Common myeloid progenitor, CD34-positive (primary cell): ENCODE data around the gene EQTN.
A peak's percentile ranks its signal among the peaks of the same experiment; 100 is the strongest.

Experiments
- CTCF ChIA-PET: fragments of 350-600 bp; sonication (Branson Sonifier 250); formaldehyde crosslinking; loops from one replicate; lab custom pipeline; 2021; ENCODE audit warnings: antibody characterized with exemption; lab: Charles Lee
- POLR2A ChIA-PET: fragments of 350-600 bp; sonication (Branson Sonifier 250); formaldehyde crosslinking; loops from one replicate; lab custom pipeline; 2021; ENCODE audit warnings: antibody characterized with exemption; lab: Charles Lee
- DNase-seq, 3 donors: peaks; one replicate each; pipeline versions ENCODE4 v3.0.0 to v3.0.0-alpha.2; 2013
- H3K27ac ChIP-seq, 2 experiments: 1 replicate in 1 of 2; 2 replicates in 1 of 2; pipeline ENCODE4 v1.7.0; 2013; ENCODE audit warnings: inconsistent platforms in 2 of 2, low read length in 2 of 2, mild to moderate bottlenecking in 2 of 2, low read depth in 1 of 2, moderate library complexity in 1 of 2; ENCODE audit not compliant: severe bottlenecking in 2 of 2, insufficient read depth in 1 of 2, poor library complexity in 1 of 2
- H3K27me3 ChIP-seq, 5 experiments: replicated peaks in 2 of 5; 1 replicate in 3 of 5; 2 replicates in 2 of 5; pipeline versions ENCODE4 v1.6.1 to v1.7.0; 2013; ENCODE audit warnings: low read length in 4 of 5, mild to moderate bottlenecking in 2 of 5, moderate library complexity in 2 of 5, inconsistent platforms in 1 of 5; ENCODE audit not compliant: insufficient read depth in 5 of 5, control insufficient read depth in 4 of 5
- H3K36me3 ChIP-seq, 4 experiments: 1 replicate in 2 of 4; 2 replicates in 2 of 4; pipeline versions ENCODE4 v1.6.1 to v1.7.0; 2013; ENCODE audit warnings: low read length in 3 of 4, control low read depth in 1 of 4, mild to moderate bottlenecking in 1 of 4; ENCODE audit not compliant: control insufficient read depth in 4 of 4, insufficient read depth in 4 of 4
- H3K4me1 ChIP-seq, 4 experiments: 1 replicate in 3 of 4; 2 replicates in 1 of 4; pipeline versions ENCODE4 v1.6.1 to v1.7.1; 2013; ENCODE audit warnings: low read length in 3 of 4, mild to moderate bottlenecking in 3 of 4, control low read depth in 1 of 4, inconsistent platforms in 1 of 4, moderate library complexity in 1 of 4; ENCODE audit not compliant: control insufficient read depth in 4 of 4, insufficient read depth in 4 of 4; ENCODE audit errors: control extremely low read depth in 1 of 4
- H3K4me3 ChIP-seq, 7 experiments: 1 replicate in 4 of 7; 2 replicates in 3 of 7; pipeline versions ENCODE4 v1.5.1 to v1.7.0; 2013; ENCODE audit warnings: mild to moderate bottlenecking in 7 of 7, low read length in 6 of 7, moderate library complexity in 6 of 7, inconsistent platforms in 2 of 7, low read depth in 2 of 7, control low read depth in 1 of 7; ENCODE audit not compliant: insufficient read depth in 4 of 7, control insufficient read depth in 1 of 7; ENCODE audit errors: extremely low read depth in 1 of 7
- H3K9me3 ChIP-seq, 5 experiments: 1 replicate in 4 of 5; 2 replicates in 1 of 5; pipeline versions ENCODE4 v1.6.1 to v1.7.1; 2013; ENCODE audit warnings: low read length in 4 of 5, mild to moderate bottlenecking in 2 of 5, inconsistent platforms in 1 of 5, low read depth in 1 of 5, moderate library complexity in 1 of 5; ENCODE audit not compliant: control insufficient read depth in 4 of 5, insufficient read depth in 2 of 5; ENCODE audit errors: control extremely low read depth in 1 of 5
- WGBS: methylation state at CpG from one replicate; pipeline ENCODE4 v1.1.5; 2013; ENCODE audit not compliant: insufficient coverage; 5-methylcytosine and 5-hydroxymethylcytosine counted together

Gene EQTN

DNA sequence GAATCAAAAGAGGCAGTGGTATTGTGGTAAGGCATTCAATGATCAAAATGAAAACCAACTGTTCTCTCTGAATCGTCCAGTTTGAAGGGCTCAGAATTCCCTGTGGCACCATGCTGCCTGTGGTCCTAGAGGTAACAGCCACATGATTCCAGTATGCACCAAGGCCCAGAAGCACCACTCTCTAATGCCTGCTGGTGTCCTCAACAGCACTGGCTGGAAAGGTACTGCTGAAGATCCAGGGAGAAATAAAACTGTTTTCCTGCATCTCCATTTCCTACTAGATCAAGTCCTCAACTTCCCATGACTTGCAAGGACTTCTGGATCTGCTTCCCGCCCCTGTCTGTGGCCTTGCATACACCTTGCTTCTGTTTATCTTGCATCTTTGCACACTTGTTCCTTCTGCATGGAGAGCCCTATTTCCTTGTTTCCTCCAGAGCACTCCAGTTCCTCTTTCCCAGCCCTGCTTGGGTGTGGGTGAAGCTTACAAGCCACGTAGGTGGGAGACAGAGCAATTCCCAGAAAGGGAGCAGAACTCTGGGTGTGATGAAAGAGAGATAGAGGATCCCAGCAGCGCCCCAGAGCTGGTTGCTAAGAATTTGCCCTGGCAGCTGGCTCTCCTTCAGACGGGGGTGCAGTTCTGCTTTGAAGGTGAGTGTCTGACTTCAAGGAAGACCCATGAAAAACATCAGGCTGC, 41.0 kb upstream of the EQTN start:
- Histone ChIP-seq H3K9me3 (no peaks in the 10 kb centered on the region), H3K27ac (no peak overlapping the region), H3K4me3 (no peak overlapping the region), H3K36me3 (no peaks in the 10 kb centered on the region), H3K27me3 (no peaks in the 10 kb centered on the region), H3K4me1 (peaks cover 0 to 12% (median 4%) of the 10 kb centered on the region in 4 experiments)
- ChIA-PET POLR2A (no interaction called here), CTCF (interaction anchor here (0.5 to 11.9 kb wide), 4 partner anchors 196 to 217 kb away, joined by 3 to 131 read pairs (median 4); partner anchors contain the start of gene MOB3B)
- peak in 1 of 3 donors; percentile 1 for DNase-seq
- WGBS, result 60% methylated on average over 4 of the region's 5 CpGs

DNA sequence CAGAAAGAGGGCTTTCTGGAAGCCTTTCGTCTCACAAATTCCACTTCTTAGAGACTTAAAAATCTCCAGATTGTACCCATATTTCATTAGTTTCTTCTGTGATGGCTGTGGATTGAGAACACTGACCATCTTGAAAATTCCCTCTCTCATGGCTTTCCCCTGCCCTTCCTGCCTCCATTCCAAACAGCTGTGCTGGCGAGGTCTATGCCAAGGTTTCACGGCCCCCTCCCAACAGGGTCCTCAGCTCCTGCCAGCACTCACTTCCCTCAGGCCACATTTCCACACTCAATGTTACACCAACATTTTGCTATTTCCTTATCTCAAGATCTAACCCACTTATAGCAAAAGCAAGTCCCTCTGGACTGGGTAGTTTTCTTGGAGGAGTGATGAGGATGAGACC, 40.3 kb upstream of the EQTN start:
- CTCF ChIA-PET, result interaction anchor here (0.8 to 11.9 kb wide), 4 partner anchors 20 to 209 kb away, joined by 3 to 131 read pairs (median 4); partner anchors contain the start of gene MOB3B
- Histone ChIP-seq H3K4me3 (no peak overlapping the region), H3K27ac (no peak overlapping the region), H3K27me3 (no peaks in the 10 kb centered on the region), H3K36me3 (no peaks in the 10 kb centered on the region), H3K9me3 (no peaks in the 10 kb centered on the region), H3K4me1 (peaks cover 0 to 12% (median 4%) of the 10 kb centered on the region in 4 experiments)
- no peak for DNase-seq
- 100% methylated on average over 2 of the region's 3 CpGs for WGBS
- POLR2A ChIA-PET, result no interaction called here

- CTCF ChIA-PET, result interaction anchor here (0.8 to 11.9 kb wide), 5 partner anchors 21 to 212 kb away, joined by 3 to 131 read pairs (median 4); partner anchors contain the start of gene MOB3B
- H3K9me3 ChIP-seq, result no peaks in the 10 kb centered on the region
Observed at GRCh38 chr9:27336829-27337228, 39.9 kb upstream of the EQTN start.

DNA sequence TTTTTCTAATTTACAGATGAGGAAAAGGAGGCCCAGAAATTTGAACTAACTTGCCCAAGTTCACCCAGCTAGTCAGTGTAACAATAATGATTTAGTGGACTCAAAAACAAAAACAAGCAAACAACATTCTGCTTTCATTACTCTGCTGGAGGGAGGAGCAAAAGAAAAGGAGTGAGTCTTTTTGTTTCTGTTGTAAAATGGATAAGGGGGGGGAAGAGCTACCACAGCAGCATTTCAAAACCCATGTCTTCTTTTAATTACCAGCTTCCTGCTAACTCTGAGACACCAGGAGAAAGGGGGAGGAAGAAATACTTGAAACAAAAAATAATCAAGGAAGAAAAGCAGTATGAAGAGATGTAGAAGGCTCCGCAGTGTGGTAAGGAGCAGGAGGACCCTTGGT, 39.2 kb upstream of the EQTN start:
- no peaks in the 10 kb centered on the region for H3K9me3 ChIP-seq
- H3K4me1 ChIP-seq, result peaks cover 0 to 11% (median 4%) of the 10 kb centered on the region in 4 experiments
- H3K36me3 ChIP-seq, result no peaks in the 10 kb centered on the region
- no peaks in the 10 kb centered on the region for H3K27me3 ChIP-seq
- 100% methylated on average over 1 of the region's 1 CpG for WGBS
- H3K27ac ChIP-seq, result no peak overlapping the region
- ChIA-PET CTCF (interaction anchor here (0.9 to 11.9 kb wide), 4 partner anchors 21 to 213 kb away, joined by 3 to 131 read pairs (median 4); partner anchors contain the start of gene MOB3B), POLR2A (no interaction called here)
- no peak overlapping the region for H3K4me3 ChIP-seq
- DNase-seq, result no peak

More at GRCh38 chr9:27336829-27337228, 39.9 kb upstream of the EQTN start:
- Histone ChIP-seq H3K27me3 (no peaks in the 10 kb centered on the region), H3K27ac (no peak overlapping the region), H3K4me3 (no peak overlapping the region), H3K36me3 (no peaks in the 10 kb centered on the region), H3K4me1 (peaks cover 0 to 12% (median 4%) of the 10 kb centered on the region in 4 experiments)
- no peak for DNase-seq
- POLR2A ChIA-PET, result no interaction called here
- 95% methylated on average over 10 of the region's 10 CpGs for WGBS

- H3K9me3 ChIP-seq, result no peaks in the 10 kb centered on the region
- H3K4me3 ChIP-seq, result no peak overlapping the region
- DNase-seq, result no peak
- ChIA-PET POLR2A (no interaction called here), CTCF (interaction anchor here (1.3 to 11.9 kb wide), 3 partner anchors 10 to 212 kb away, joined by 3 to 131 read pairs (median 71); partner anchors contain the start of gene MOB3B)
- no peaks in the 10 kb centered on the region for H3K36me3 ChIP-seq
- peaks cover 0 to 10% (median 4%) of the 10 kb centered on the region in 4 experiments for H3K4me1 ChIP-seq
- no peak overlapping the region for H3K27ac ChIP-seq
- WGBS, result 98% methylated on average over 6 of the region's 6 CpGs
- H3K27me3 ChIP-seq, result no peaks in the 10 kb centered on the region
Observed at GRCh38 chr9:27335075-27335474, 38.1 kb upstream of the EQTN start.

DNA sequence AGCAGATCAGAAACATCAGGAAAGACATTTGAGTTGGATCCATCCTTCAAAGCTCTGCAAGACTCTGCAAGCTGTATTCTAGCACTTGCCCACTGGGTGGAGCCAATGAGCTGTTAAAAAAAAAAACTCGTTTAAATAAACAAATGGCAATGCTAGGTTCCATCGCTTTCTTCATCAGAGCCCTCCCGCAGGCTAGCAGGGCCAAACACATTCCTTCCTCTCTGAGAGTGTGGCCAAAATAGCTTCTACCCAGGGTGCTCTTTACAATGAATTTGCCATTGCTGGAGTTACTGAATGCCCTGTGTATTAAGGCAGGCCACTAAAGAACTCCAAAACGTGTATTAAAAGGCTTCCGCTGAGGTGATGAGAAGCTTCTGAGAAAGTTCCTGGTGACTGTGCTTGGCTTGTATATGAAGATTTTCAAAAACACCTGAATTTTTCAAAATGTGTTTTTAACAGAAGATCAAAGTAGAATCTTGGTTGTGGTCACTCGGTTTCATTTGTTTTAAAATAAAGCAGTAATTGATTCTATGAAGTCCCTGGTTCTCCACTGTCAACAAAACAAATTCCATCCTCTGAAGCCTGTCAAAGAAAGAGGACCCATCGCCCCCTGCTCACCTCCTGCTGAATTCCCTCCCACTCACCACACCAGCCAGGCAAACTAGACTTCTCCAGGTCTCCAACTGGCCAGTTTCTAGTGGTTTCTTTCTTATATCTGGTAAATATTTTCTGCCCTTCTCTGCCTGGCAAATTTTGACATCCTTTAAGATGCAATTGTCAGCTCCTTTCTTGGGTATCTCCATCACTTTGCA, 36.5 kb upstream of the EQTN start:
- 37% methylated on average over 6 of the region's 7 CpGs for WGBS
- ChIA-PET CTCF (interaction anchor here (0.8 to 11.9 kb wide), 12 partner anchors 8 to 225 kb away, joined by 3 to 131 read pairs (median 4); partner anchors contain the start of gene MOB3B), POLR2A (interaction anchor here (0.6 to 1.2 kb wide), 2 partner anchors 196 to 216 kb away, joined by 3 read pairs; partner anchors contain the start of gene MOB3B)

More for the DNA sequence above, 36.5 kb upstream of the EQTN start:
- no peak overlapping the region for H3K27ac ChIP-seq
- DNase-seq, result peak; percentile 78 to 87 (median 79)
- H3K9me3 ChIP-seq, result no peaks in the 10 kb centered on the region
- no peaks in the 10 kb centered on the region for H3K36me3 ChIP-seq
- H3K27me3 ChIP-seq, result no peaks in the 10 kb centered on the region
- H3K4me1 ChIP-seq, result peaks cover 0 to 9% (median 3%) of the 10 kb centered on the region in 4 experiments
- no peak overlapping the region for H3K4me3 ChIP-seq
